C4-2B (cell line): ENCODE data around the gene ZNF19.

Source experiments
- H3K27ac ChIP-seq: fragments of 450-650 bp; 2 replicates; pipeline ENCODE4 v1.5.1; 2017
- CTCF ChIP-seq: fragments of 450-650 bp; conservative IDR thresholded peaks from 2 replicates; pipeline ENCODE4 v1.5.1; 2017; ENCODE audit warnings: mild to moderate bottlenecking
- ZFX ChIP-seq: fragments of 450-650 bp; IDR thresholded peaks from 2 replicates; pipeline ENCODE4 v1.6.1; 2017

Gene ZNF19

GRCh38 chr16:71425746-71426068 is 63.4 kb downstream of the ZNF19 start:
- TF ChIP-seq CTCF = no peak
- no peak for TF ChIP-seq ZFX
- no peak overlapping the region for H3K27ac ChIP-seq

- no peak overlapping the region for H3K27ac ChIP-seq
- TF ChIP-seq ZFX (no peak), CTCF (no peak)
Observed at GRCh38 chr16:71424626-71425025, 64.5 kb downstream of the ZNF19 start.

- TF ChIP-seq CTCF = no peak
- TF ChIP-seq ZFX = no peak
Observed at GRCh38 chr16:71423865-71424264, 65.3 kb downstream of the ZNF19 start.

More at GRCh38 chr16:71423865-71424264, 65.3 kb downstream of the ZNF19 start:
- H3K27ac ChIP-seq = no peak overlapping the region
